Sigmoid colon (tissue), 7 donors: ENCODE measurements around the gene TMEM125. TPM values are rescaled to one million over a fixed set of nuclear protein-coding genes. Genes with fewer than 3 reads are reported as not detected.

Experiments
- DNase-seq: peaks from one replicate; pipeline ENCODE4 v3.0.0-alpha.2; 2019
- H3K27ac ChIP-seq, 4 donors: fragments of 200-600 bp; sonication (generic); one replicate each; pipeline ENCODE4 v1.5.1; 2016 to 2019; ENCODE audit warnings: mild to moderate bottlenecking in 1 of 4
- H3K27me3 ChIP-seq, 3 donors: fragments of 200-600 bp; sonication (generic); one replicate each; pipeline ENCODE4 v1.5.1; 2019; ENCODE audit warnings: mild to moderate bottlenecking in 1 of 3
- H3K36me3 ChIP-seq, 4 donors: fragments of 200-600 bp; sonication (generic); one replicate each; pipeline ENCODE4 v1.5.1; 2016 to 2019
- H3K4me1 ChIP-seq, 4 donors: fragments of 200-600 bp; sonication (generic); one replicate each; pipeline ENCODE4 v1.5.1; 2017 to 2019
- H3K4me3 ChIP-seq, 4 donors: fragments of 200-600 bp; sonication (generic); one replicate each; pipeline ENCODE4 v1.5.1; 2017 to 2019; ENCODE audit warnings: mild to moderate bottlenecking in 2 of 4, moderate library complexity in 1 of 4
- H3K9me3 ChIP-seq, 4 donors: fragments of 200-600 bp in 3 of 4; sonication (generic) in 3 of 4; one replicate each; pipeline versions ENCODE4 v1.5.1 to v1.6.1; 2013 to 2019
- CTCF ChIP-seq, 4 experiments: fragments of 450-650 bp in 3 of 4; fragments of 200-600 bp in 1 of 4; IDR thresholded peaks; one replicate each; pipeline ENCODE4 v1.5.1; 2016 to 2019; ENCODE audit warnings: antibody characterized with exemption in 4 of 4, mild to moderate bottlenecking in 3 of 4, moderate library complexity in 2 of 4
- EP300 ChIP-seq, 4 donors: sonication (generic); formaldehyde crosslinking; IDR thresholded peaks; one replicate each; pipeline ENCODE4 v1.6.1; 2017; ENCODE audit warnings: antibody characterized with exemption in 4 of 4
- POLR2A ChIP-seq, 2 donors: fragments of 450-650 bp; IDR thresholded peaks; one replicate each; pipeline ENCODE4 v1.6.1; 2016; ENCODE audit warnings: antibody characterized with exemption in 2 of 2, mild to moderate bottlenecking in 2 of 2, moderate library complexity in 2 of 2
- POLR2AphosphoS5 ChIP-seq, 4 donors: sonication (generic); formaldehyde crosslinking; IDR thresholded peaks; one replicate each; pipeline ENCODE4 v1.6.1; 2017; ENCODE audit warnings: antibody characterized with exemption in 4 of 4
- WGBS, 2 donors: extraction: QIAGEN DNeasy Blood & Tissue Kit; methylation state at CpG; one replicate each; pipeline ENCODE4 v1.1.7; 2013; 5-methylcytosine and 5-hydroxymethylcytosine counted together
- intact Hi-C: fragments of 100-400 bp; cut with DNase I; formaldehyde crosslinking; loops from one replicate; pipeline ENCODE4 v1.15.1; 2023
- polyA plus RNA-seq, 3 donors: library from polyadenylated mRNA; stranded (reverse); fragments of 200-250 nt; gene quantifications; one replicate each; pipeline ENCODE4 v1.2.3, GENCODE V29; 2013
- total RNA-seq, 4 donors: library from RNA; depleted of rRNA; stranded (reverse); fragments of >200 nt; gene quantifications; one replicate each; pipeline ENCODE4 v1.1.0, GENCODE V29; 2016
- donor health status: healthy with polysubstance abuse.
- donor health status: Bipolar disorder and iron deficiency.
- donor health status: healthy.

Gene TMEM125
- total and polyA plus RNA-seq, 7 donors, result 29.4 to 41.7 (median 29.6) TPM; not detected in 4

- H3K4me1 ChIP-seq, result no peaks in the 10 kb centered on the region
- 85 to 88% methylated on average over 9 of the region's 9 CpGs for WGBS, 2 donors
- DNase-seq, result no peak
- TF ChIP-seq POLR2A (IDR thresholded peaks at IDR 0.05) (no peak), EP300 (IDR thresholded peaks at IDR 0.05) (no peak)
- H3K27ac ChIP-seq, result no peak overlapping the region
- no peaks in the 10 kb centered on the region for H3K36me3 ChIP-seq
- no peaks in the 10 kb centered on the region for H3K9me3 ChIP-seq
- intact Hi-C loops, result no loop called here
- peaks cover 0 to 4% (median 3%) of the 10 kb centered on the region in 3 donors for H3K27me3 ChIP-seq
- H3K4me3 ChIP-seq, result no peak overlapping the region
Measured at GRCh38 chr1:43288058-43288784, 18.4 kb downstream of the TMEM125 start.

GRCh38 chr1:43288785-43289706, 19.3 kb downstream of the TMEM125 start:
- no peak for DNase-seq

GRCh38 chr1:43292216-43292615, 22.4 kb downstream of the TMEM125 start:
- H3K27ac ChIP-seq, result no peak overlapping the region
- intact Hi-C loops, result loop anchor here (10.0 kb wide), 1 partner anchor 1387 kb away; no protein-coding TSS in a partner anchor

More at GRCh38 chr1:43288785-43289706, 19.3 kb downstream of the TMEM125 start:
- peaks cover 0 to 4% (median 2%) of the 10 kb centered on the region in 4 donors for H3K4me1 ChIP-seq
- H3K36me3 ChIP-seq, result no peaks in the 10 kb centered on the region
- 70 to 82% methylated on average over 12 of the region's 12 CpGs for WGBS, 2 donors
- H3K27me3 ChIP-seq, result peaks cover 0 to 4% (median 0%) of the 10 kb centered on the region in 3 donors
- no peaks in the 10 kb centered on the region for H3K9me3 ChIP-seq
- H3K27ac ChIP-seq, result no peak overlapping the region
- no peak overlapping the region for H3K4me3 ChIP-seq
- no peak for TF ChIP-seq EP300 (IDR thresholded peaks at IDR 0.05)
- no peak for TF ChIP-seq POLR2A (IDR thresholded peaks at IDR 0.05)
- TF ChIP-seq POLR2AphosphoS5 (IDR thresholded peaks at IDR 0.05), result no peak
- no peak for TF ChIP-seq CTCF (IDR thresholded peaks at IDR 0.05)
- intact Hi-C loops, result no loop called here

GRCh38 chr1:43292679-43293078, 22.9 kb downstream of the TMEM125 start:
- 79 to 88% methylated on average over 5 of the region's 5 CpGs for WGBS, 2 donors
- Histone ChIP-seq H3K27me3 (no peaks in the 10 kb centered on the region), H3K27ac (no peak overlapping the region), H3K4me3 (no peak overlapping the region), H3K4me1 (peaks cover 0 to 28% (median 24%) of the 10 kb centered on the region in 4 donors), H3K9me3 (no peaks in the 10 kb centered on the region), H3K36me3 (no peaks in the 10 kb centered on the region)
- DNase-seq, result no peak
- TF ChIP-seq EP300 (IDR thresholded peaks at IDR 0.05) (no peak), CTCF (IDR thresholded peaks at IDR 0.05) (no peak), POLR2A (IDR thresholded peaks at IDR 0.05) (no peak), POLR2AphosphoS5 (IDR thresholded peaks at IDR 0.05) (no peak)
- intact Hi-C loops, result loop anchor here (10.0 kb wide), 1 partner anchor 1388 kb away; no protein-coding TSS in a partner anchor

More at GRCh38 chr1:43292216-43292615, 22.4 kb downstream of the TMEM125 start:
- no peak for TF ChIP-seq POLR2AphosphoS5 (IDR thresholded peaks at IDR 0.05)
- Histone ChIP-seq H3K9me3 (no peaks in the 10 kb centered on the region), H3K36me3 (no peaks in the 10 kb centered on the region), H3K4me3 (no peak overlapping the region), H3K4me1 (peaks cover 0 to 28% (median 24%) of the 10 kb centered on the region in 4 donors), H3K27me3 (no peaks in the 10 kb centered on the region)
- WGBS, 2 donors, result 66 to 85% methylated on average over 7 of the region's 7 CpGs
- DNase-seq, result no peak

- WGBS, 2 donors, result 90 to 92% methylated on average over 2 of the region's 2 CpGs
Measured at GRCh38 chr1:43293176-43293575, 23.4 kb downstream of the TMEM125 start.

More at GRCh38 chr1:43293176-43293575, 23.4 kb downstream of the TMEM125 start:
- intact Hi-C loops, result loop anchor here (10.0 kb wide), 1 partner anchor 1388 kb away; no protein-coding TSS in a partner anchor
- DNase-seq, result no peak
- no peak overlapping the region for H3K27ac ChIP-seq
- H3K4me1 ChIP-seq, result peaks cover 0 to 28% (median 24%) of the 10 kb centered on the region in 4 donors
- no peak overlapping the region for H3K4me3 ChIP-seq
- H3K36me3 ChIP-seq, result no peaks in the 10 kb centered on the region
- TF ChIP-seq EP300 (IDR thresholded peaks at IDR 0.05) (no peak), POLR2A (IDR thresholded peaks at IDR 0.05) (no peak), CTCF (IDR thresholded peaks at IDR 0.05) (no peak), POLR2AphosphoS5 (IDR thresholded peaks at IDR 0.05) (no peak)
- no peaks in the 10 kb centered on the region for H3K27me3 ChIP-seq
- no peaks in the 10 kb centered on the region for H3K9me3 ChIP-seq
